Measurements from ENCODE around the gene GPR162. TPM values are rescaled to one million over a fixed set of nuclear protein-coding genes. Genes with fewer than 3 reads are reported as not detected.

GPR162 gene
- total RNA-seq, 2 experiments from 2014 or later: 0.11 to 0.26 TPM

GRCh38 chr12:6822426-6823135 is 960 bp downstream of the GPR162 start:
- Mint-ChIP-seq H3K4me1 (peaks cover 25% of the 10 kb centered on the region), H3K27ac (no peak overlapping the region), H3K27me3 (peaks cover 25% of the 10 kb centered on the region), H3K4me3 (no peak overlapping the region), H3K9me3 (ENCODE audit: low read depth) (no peaks in the 10 kb centered on the region), H3K36me3 (ENCODE audit: low read depth) (peaks cover 17% of the 10 kb centered on the region)
- ATAC-seq (no peak), DNase-seq (no peak)
- CTCF ChIA-PET: interaction anchor here (0.5 to 7.0 kb wide), 3 partner anchors 11 to 88 kb away, joined by 3 to 55 read pairs (median 20); partner anchors contain the start of gene MLF2
- POLR2A ChIA-PET: interaction anchor here (0.6 kb wide), 1 partner anchor 282 kb away, joined by 3 read pairs; no protein-coding TSS in a partner anchor
- intact Hi-C loops (cut with DNase I, micrococcal nuclease): no loop called here

DNA sequence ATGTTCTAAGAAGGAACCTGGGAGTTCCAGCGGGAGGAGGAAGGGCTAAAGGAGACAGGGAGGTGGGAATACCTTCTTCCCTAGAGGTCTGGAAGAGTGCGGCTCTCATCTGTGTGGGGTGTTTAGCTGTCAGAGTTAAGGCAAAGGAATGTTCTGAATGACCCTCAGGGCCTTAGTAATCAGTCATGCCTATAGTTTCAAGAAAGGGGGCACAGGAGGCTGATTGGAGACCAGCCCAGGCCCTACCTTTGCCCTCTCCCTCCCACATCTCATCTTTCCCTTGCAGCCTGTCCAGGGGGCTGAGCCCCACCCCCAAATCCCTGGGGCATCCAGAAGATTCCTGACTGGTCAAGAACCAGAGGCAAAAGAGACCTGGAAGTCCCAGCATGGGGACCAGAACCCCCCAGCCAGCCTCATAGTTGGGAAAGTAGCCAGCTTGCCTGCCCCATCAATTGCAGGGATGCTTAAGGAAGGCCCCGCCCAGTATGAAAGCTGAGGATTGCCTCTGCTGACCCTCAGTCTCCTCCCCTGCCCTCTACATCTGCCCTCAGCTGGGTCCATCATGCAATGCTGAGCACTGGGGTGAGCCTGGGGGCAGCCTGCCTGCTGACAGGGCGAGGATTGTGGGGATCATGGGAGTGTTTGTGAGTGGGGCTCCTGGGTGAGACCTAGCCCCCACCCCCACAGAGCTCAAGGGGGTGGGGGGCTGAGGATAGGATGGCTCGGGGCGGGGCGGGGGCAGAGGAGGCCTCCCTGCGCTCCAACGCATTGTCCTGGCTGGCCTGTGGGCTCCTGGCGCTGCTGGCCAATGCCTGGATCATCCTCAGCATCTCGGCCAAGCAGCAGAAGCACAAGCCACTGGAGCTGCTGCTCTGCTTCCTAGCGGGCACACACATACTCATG is 1.8 kb downstream of the GPR162 start:
- Mint-ChIP-seq H3K4me1 (peaks cover 28% of the 10 kb centered on the region), H3K27me3 (peaks cover 28% of the 10 kb centered on the region), H3K9me3 (ENCODE audit: low read depth) (no peaks in the 10 kb centered on the region), H3K36me3 (ENCODE audit: low read depth) (peaks cover 10% of the 10 kb centered on the region), H3K27ac (no peak overlapping the region), H3K4me3 (no peak overlapping the region)
- CTCF ChIA-PET: interaction anchor here (0.7 to 7.0 kb wide), 5 partner anchors 10 to 139 kb away, joined by 3 to 55 read pairs (median 20); partner anchors contain the start of genes MLF2 and TPI1
- ATAC-seq (no peak), DNase-seq (no peak)
- intact Hi-C loops (cut with DNase I, micrococcal nuclease): no loop called here
- POLR2A ChIA-PET: interaction anchor here (0.6 kb wide), 1 partner anchor 283 kb away, joined by 3 read pairs; no protein-coding TSS in a partner anchor

DNA sequence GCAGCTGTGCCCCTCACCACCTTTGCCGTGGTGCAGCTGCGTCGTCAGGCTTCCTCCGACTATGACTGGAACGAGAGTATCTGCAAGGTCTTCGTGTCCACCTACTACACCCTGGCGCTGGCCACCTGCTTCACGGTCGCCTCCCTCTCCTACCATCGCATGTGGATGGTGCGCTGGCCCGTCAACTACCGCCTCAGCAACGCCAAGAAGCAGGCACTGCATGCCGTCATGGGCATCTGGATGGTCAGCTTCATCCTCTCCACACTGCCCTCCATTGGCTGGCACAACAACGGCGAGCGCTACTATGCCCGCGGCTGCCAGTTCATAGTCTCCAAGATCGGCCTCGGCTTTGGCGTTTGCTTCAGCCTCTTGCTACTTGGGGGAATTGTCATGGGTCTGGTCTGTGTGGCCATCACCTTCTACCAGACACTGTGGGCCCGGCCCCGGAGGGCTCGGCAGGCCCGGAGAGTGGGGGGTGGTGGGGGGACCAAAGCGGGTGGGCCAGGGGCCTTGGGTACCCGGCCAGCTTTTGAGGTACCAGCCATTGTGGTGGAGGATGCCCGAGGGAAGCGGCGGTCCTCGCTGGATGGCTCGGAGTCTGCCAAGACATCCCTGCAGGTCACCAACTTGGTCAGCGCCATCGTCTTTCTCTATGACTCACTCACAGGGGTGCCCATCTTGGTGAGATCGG is 2.6 kb downstream of the GPR162 start:
- POLR2A ChIA-PET: no interaction called here
- CTCF ChIA-PET: interaction anchor here (0.7 to 7.0 kb wide), 18 partner anchors 9 to 216 kb away, joined by 3 to 55 read pairs (median 4); partner anchors contain the start of genes COPS7A, MLF2, PTMS and TPI1
- H3K9me3 Mint-ChIP-seq (ENCODE audit: low read depth): no peaks in the 10 kb centered on the region
- peaks cover 8% of the 10 kb centered on the region for H3K36me3 Mint-ChIP-seq (ENCODE audit: low read depth)
- H3K27me3 Mint-ChIP-seq: peaks cover 32% of the 10 kb centered on the region
- intact Hi-C loops (cut with DNase I, micrococcal nuclease): no loop called here
- DNase-seq (no peak), ATAC-seq (no peak)
- no peak overlapping the region for H3K27ac Mint-ChIP-seq
- H3K4me3 Mint-ChIP-seq: no peak overlapping the region
- peaks cover 34% of the 10 kb centered on the region for H3K4me1 Mint-ChIP-seq

GRCh38 chr12:6824901-6825381 is 3.3 kb downstream of the GPR162 start:
- ChIA-PET POLR2A (no interaction called here), CTCF (interaction anchor here (0.6 to 7.0 kb wide), 22 partner anchors 9 to 216 kb away, joined by 3 to 55 read pairs (median 4); partner anchors contain the start of genes CDCA3, COPS7A, MLF2 and PTMS)
- DNase-seq: no peak
- intact Hi-C loops (cut with DNase I, micrococcal nuclease): loop anchor here (1.0 to 5.0 kb wide), 7 partner anchors 33 to 218 kb away; partner anchors contain the start of genes MLF2 (in 2 of the 2), CHD4 (in 1 of the 2) and ZNF384 (in 1 of the 2)
- H3K4me1 Mint-ChIP-seq: peaks cover 39% of the 10 kb centered on the region
- no peaks in the 10 kb centered on the region for H3K9me3 Mint-ChIP-seq (ENCODE audit: low read depth)
- H3K4me3 Mint-ChIP-seq: no peak overlapping the region
- no peak for ATAC-seq
- no peak overlapping the region for H3K27ac Mint-ChIP-seq
- H3K27me3 Mint-ChIP-seq: peaks cover 32% of the 10 kb centered on the region
- H3K36me3 Mint-ChIP-seq (ENCODE audit: low read depth): peaks cover 3% of the 10 kb centered on the region

- POLR2A ChIA-PET: no interaction called here
- ATAC-seq (peak; percentile 64), DNase-seq (peak; percentile 91)
- no peaks in the 10 kb centered on the region for H3K9me3 Mint-ChIP-seq (ENCODE audit: low read depth)
- H3K27ac Mint-ChIP-seq: peak overlapping the region; percentile 16
- intact Hi-C loops (cut with DNase I, micrococcal nuclease): loop anchor here (1.0 to 5.0 kb wide), 7 partner anchors 33 to 218 kb away; partner anchors contain the start of genes MLF2 (in 2 of the 2), CHD4 (in 1 of the 2) and ZNF384 (in 1 of the 2)
- peaks cover 32% of the 10 kb centered on the region for H3K27me3 Mint-ChIP-seq
- CTCF ChIA-PET: interaction anchor here (0.6 to 7.0 kb wide), 29 partner anchors 8 to 423 kb away, joined by 3 to 55 read pairs (median 4); partner anchors contain the start of genes CDCA3, COPS7A, MLF2 and NOP2
- no peak overlapping the region for H3K4me3 Mint-ChIP-seq
- peaks cover 1% of the 10 kb centered on the region for H3K36me3 Mint-ChIP-seq (ENCODE audit: low read depth)
- H3K4me1 Mint-ChIP-seq: peaks cover 36% of the 10 kb centered on the region
These were observed 3.9 kb downstream of the GPR162 start for GRCh38 chr12:6825398-6826124.

DNA sequence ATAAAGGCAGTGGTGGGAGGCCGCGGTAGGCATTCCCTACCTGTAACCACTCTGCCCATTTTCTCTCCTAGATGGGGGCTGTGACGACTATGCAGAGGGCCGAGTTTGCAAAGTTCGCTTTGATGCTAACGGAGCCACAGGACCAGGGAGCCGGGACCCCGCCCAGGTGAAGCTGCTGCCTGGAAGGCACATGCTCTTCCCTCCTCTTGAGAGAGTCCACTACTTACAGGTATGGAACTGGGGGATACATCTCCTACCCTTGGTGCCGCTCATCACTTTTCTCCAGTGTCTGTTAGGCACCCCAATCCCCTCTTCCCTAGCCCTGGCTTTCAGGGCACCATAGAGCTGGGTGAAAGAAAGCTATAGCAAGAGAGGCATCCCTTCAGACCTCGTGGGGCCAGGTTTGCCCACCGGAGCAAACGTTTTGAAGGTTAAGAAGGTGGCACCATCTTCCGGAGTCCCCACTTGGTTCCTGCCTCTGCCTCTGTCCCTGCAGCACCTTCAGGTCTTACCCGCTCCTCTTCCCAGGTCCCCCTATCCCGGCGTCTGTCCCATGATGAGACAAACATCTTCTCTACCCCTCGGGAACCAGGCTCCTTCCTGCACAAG is 4.6 kb downstream of the GPR162 start:
- H3K27me3 Mint-ChIP-seq: peaks cover 35% of the 10 kb centered on the region
- ChIA-PET POLR2A (no interaction called here), CTCF (interaction anchor here (0.6 to 7.0 kb wide), 14 partner anchors 7 to 258 kb away, joined by 3 to 55 read pairs (median 4); partner anchors contain the start of genes CDCA3, MLF2, NOP2 and SPSB2)
- ATAC-seq: no peak
- no peak overlapping the region for H3K27ac Mint-ChIP-seq
- no peaks in the 10 kb centered on the region for H3K9me3 Mint-ChIP-seq (ENCODE audit: low read depth)
- DNase-seq: no peak
- H3K36me3 Mint-ChIP-seq (ENCODE audit: low read depth): no peaks in the 10 kb centered on the region
- intact Hi-C loops (cut with DNase I, micrococcal nuclease): loop anchor here in 1 of 2 experiments (5.0 kb wide), 2 partner anchors 34 to 219 kb away; partner anchors contain the start of gene CHD4
- H3K4me3 Mint-ChIP-seq: no peak overlapping the region
- H3K4me1 Mint-ChIP-seq: peaks cover 30% of the 10 kb centered on the region

DNA sequence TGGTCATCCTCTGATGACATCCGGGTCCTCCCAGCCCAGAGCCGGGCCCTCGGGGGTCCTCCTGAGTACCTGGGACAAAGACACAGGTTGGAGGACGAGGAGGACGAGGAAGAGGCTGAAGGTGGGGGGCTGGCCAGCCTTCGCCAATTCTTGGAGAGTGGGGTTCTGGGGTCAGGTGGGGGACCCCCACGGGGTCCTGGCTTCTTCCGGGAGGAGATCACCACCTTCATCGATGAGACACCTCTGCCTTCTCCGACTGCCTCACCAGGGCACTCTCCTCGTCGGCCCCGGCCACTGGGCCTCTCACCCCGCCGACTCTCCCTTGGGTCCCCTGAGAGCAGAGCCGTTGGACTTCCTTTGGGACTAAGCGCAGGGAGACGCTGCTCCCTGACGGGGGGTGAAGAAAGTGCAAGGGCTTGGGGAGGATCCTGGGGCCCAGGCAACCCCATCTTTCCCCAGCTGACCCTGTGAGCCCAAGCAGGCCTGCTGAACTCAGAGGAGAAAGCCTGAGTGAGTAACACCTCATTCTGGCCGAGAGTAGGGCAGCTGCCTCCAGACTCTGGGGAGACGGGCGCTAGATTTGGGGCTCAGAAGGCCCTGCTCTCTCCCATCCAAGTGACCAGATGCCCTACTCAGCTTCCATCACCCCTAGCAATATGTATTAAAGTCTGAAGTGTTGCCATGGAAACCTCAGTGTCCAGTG is 5.3 kb downstream of the GPR162 start:
- peak overlapping the region; percentile 30 for H3K4me3 Mint-ChIP-seq
- no peak for ATAC-seq

DNA sequence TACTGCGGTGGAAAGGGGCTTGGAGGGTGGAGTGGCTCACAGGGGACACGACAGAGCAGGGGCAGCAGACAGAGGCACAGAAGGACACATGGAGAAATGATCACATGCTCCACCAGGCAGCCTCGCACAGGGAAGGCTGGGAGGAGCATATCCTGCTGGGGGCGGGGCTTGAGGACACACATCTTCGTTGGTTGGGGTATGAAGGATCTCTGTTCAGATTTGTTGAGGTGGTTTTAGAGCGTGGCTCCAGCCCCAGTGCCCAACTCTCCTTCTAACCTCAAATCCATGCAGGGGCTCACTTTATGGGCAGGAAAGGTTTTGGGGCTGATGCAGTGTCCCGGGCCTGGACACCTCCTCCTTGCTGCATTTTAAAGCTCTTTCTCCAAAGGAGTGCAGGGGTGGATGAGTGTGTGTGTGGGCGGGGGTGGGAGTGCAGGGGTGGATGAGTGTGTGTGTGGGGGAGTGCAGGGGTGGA is 5.9 kb downstream of the GPR162 start:
- ChIA-PET POLR2A (interaction anchor here (0.7 kb wide), 1 partner anchor 38 kb away, joined by 4 read pairs; the partner anchor contains the start of gene CD4), CTCF (interaction anchor here (0.6 to 6.3 kb wide), 3 partner anchors 74 to 98 kb away, joined by 3 to 54 read pairs (median 3); partner anchors contain the start of gene MLF2)
- H3K4me1 Mint-ChIP-seq: peaks cover 22% of the 10 kb centered on the region
- intact Hi-C loops (cut with DNase I, micrococcal nuclease): loop anchor here in 1 of 2 experiments (5.0 kb wide), 2 partner anchors 35 to 220 kb away; partner anchors contain the start of gene CHD4
- peaks cover 33% of the 10 kb centered on the region for H3K27me3 Mint-ChIP-seq
- H3K36me3 Mint-ChIP-seq (ENCODE audit: low read depth): no peaks in the 10 kb centered on the region
- H3K9me3 Mint-ChIP-seq (ENCODE audit: low read depth): no peaks in the 10 kb centered on the region
- peak overlapping the region; percentile 30 for H3K4me3 Mint-ChIP-seq
- H3K27ac Mint-ChIP-seq: no peak overlapping the region
- peak; percentile 80 for DNase-seq
- ATAC-seq: peak; percentile 51

More for the DNA sequence above, 5.3 kb downstream of the GPR162 start:
- Mint-ChIP-seq H3K9me3 (ENCODE audit: low read depth) (no peaks in the 10 kb centered on the region), H3K4me1 (peaks cover 27% of the 10 kb centered on the region), H3K27me3 (peaks cover 33% of the 10 kb centered on the region), H3K27ac (no peak overlapping the region), H3K36me3 (ENCODE audit: low read depth) (no peaks in the 10 kb centered on the region)
- ChIA-PET CTCF (interaction anchor here (0.6 to 7.0 kb wide), 9 partner anchors 7 to 259 kb away, joined by 3 to 55 read pairs (median 4); partner anchors contain the start of genes CDCA3, MLF2, NOP2 and USP5), POLR2A (interaction anchor here (0.6 kb wide), 1 partner anchor 138 kb away, joined by 3 read pairs; the partner anchor contains the start of gene ZNF384)
- peak; percentile 18 for DNase-seq
- intact Hi-C loops (cut with DNase I, micrococcal nuclease): loop anchor here in 1 of 2 experiments (5.0 kb wide), 2 partner anchors 35 to 220 kb away; partner anchors contain the start of gene CHD4
